HCT116 (cell line): ENCODE data around the gene LAIR1. TPM values are rescaled to one million over a fixed set of nuclear protein-coding genes. Genes with fewer than 3 reads are reported as not detected.

Source experiments
- ATAC-seq: fragments of 200-7000 bp; cut with Tn5 transposase; 2 replicates; pipeline ENCODE4 v1.9.1; 2020; ENCODE audit warnings: mild to moderate bottlenecking, moderate library complexity
- BruUV-seq: library from RNA; stranded (reverse); fragments of 400-500 nt; replicated peaks from 2 replicates; lab custom pipeline; 2021; lab: Mats Ljungman, UMichigan
- CTCF ChIA-PET: fragments of 300-600 bp; sonication (Branson Sonifier 250); formaldehyde crosslinking; loops from one replicate; lab custom pipeline; 2021; ENCODE audit warnings: antibody characterized with exemption; lab: Charles Lee
- POLR2A ChIA-PET: fragments of 300-600, 350-600 bp; sonication (Branson Sonifier 250); formaldehyde crosslinking; loops from one replicate; lab custom pipeline; 2021; ENCODE audit warnings: antibody characterized with exemption; lab: Charles Lee
- RAD21 ChIA-PET, 2 experiments: fragments of 300-600 bp; sonication (Branson Sonifier 250); formaldehyde crosslinking; loops; one replicate each; lab custom pipeline; 2023; ENCODE audit warnings: low total read pairs in 2 of 2; ENCODE audit not compliant: uncharacterized antibody in 2 of 2, unreplicated experiment in 2 of 2, low non-redundant PET in 1 of 2; lab: Charles Lee
- DNase-seq: peaks from one replicate; pipeline ENCODE4 v3.0.0-alpha.2; 2010; ENCODE audit warnings: low read depth, low spot score
- H2AFZ ChIP-seq: fragments of 200-600 bp; shearing (Covaris generic), sonication (generic); 2 replicates; pipeline ENCODE4 v1.6.1; 2017; ENCODE audit warnings: low read depth, mixed run types, mixed read lengths, antibody characterized with exemption, low read length; ENCODE audit not compliant: poor library complexity, severe bottlenecking
- H3K27ac ChIP-seq: 2 replicates; pipeline ENCODE4 v1.5.1; 2012; ENCODE audit warnings: low read depth, low read length
- H3K27me3 ChIP-seq: fragments of 200-600 bp; sonication (generic); 2 replicates; pipeline ENCODE4 v1.6.1; 2016; ENCODE audit warnings: mixed run types, low read length, mixed read lengths; ENCODE audit not compliant: insufficient read depth
- H3K36me3 ChIP-seq, 2 experiments: fragments of 200-500 bp in 1 of 2; fragments of 200-600 bp in 1 of 2; sonication (Bioruptor generic) in 1 of 2; sonication (generic) in 1 of 2; 2 replicates each; pipeline versions ENCODE4 v1.5.1 to v1.6.1; 2014 to 2016; ENCODE audit warnings: low read length in 2 of 2, inconsistent platforms in 1 of 2, mixed read lengths in 1 of 2, mixed run types in 1 of 2; ENCODE audit not compliant: insufficient read depth in 2 of 2, control insufficient read depth in 1 of 2
- H3K4me1 ChIP-seq, 2 experiments: fragments of 200-600 bp in 1 of 2; sonication (generic) in 1 of 2; 2 replicates each; pipeline versions ENCODE4 v1.5.1 to v1.6.1; 2012 to 2017; ENCODE audit warnings: low read length in 2 of 2, inconsistent platforms in 1 of 2, mild to moderate bottlenecking in 1 of 2, mixed read lengths in 1 of 2, mixed run types in 1 of 2, moderate library complexity in 1 of 2; ENCODE audit not compliant: insufficient read depth in 2 of 2, control insufficient read depth in 1 of 2
- H3K4me2 ChIP-seq: fragments of 200-600 bp; sonication (generic); 2 replicates; pipeline ENCODE4 v1.6.1; 2017; ENCODE audit warnings: mixed run types, low read length, mixed read lengths
- H3K4me3 ChIP-seq, 2 experiments: fragments of 200-600 bp in 1 of 2; sonication (generic) in 1 of 2; replicated peaks in 1 of 2; 2 replicates each; pipeline ENCODE4 v1.5.1; 2011 to 2016; ENCODE audit warnings: low read length in 2 of 2, control low read depth in 1 of 2, low read depth in 1 of 2, mild to moderate bottlenecking in 1 of 2, mixed read lengths in 1 of 2, mixed run types in 1 of 2
- H3K79me2 ChIP-seq: fragments of 200-600 bp; sonication (generic); 2 replicates; pipeline ENCODE4 v1.6.1; 2017; ENCODE audit warnings: mild to moderate bottlenecking, mixed run types, low read length, moderate library complexity, mixed read lengths; ENCODE audit not compliant: insufficient read depth
- H3K9ac ChIP-seq: fragments of 200-600 bp; sonication (generic); 2 replicates; pipeline ENCODE4 v1.6.1; 2016; ENCODE audit warnings: low read length, mixed read lengths
- H3K9me2 ChIP-seq: fragments of 200-600 bp; sonication (generic), shearing (Covaris generic); 2 replicates; pipeline ENCODE4 v1.6.1; 2017; ENCODE audit warnings: mixed run types, mild to moderate bottlenecking, moderate library complexity; ENCODE audit not compliant: insufficient read depth
- H3K9me3 ChIP-seq, 2 experiments: fragments of 200-500 bp in 1 of 2; fragments of 200-600 bp in 1 of 2; sonication (Bioruptor generic) in 1 of 2; sonication (generic) in 1 of 2; 2 replicates each; pipeline ENCODE4 v1.6.1; 2014 to 2017; ENCODE audit warnings: low read length in 2 of 2, mixed read lengths in 2 of 2, inconsistent platforms in 1 of 2, low read depth in 1 of 2, mild to moderate bottlenecking in 1 of 2, mixed run types in 1 of 2, moderate library complexity in 1 of 2; ENCODE audit not compliant: control insufficient read depth in 1 of 2, insufficient read depth in 1 of 2
- H4K20me1 ChIP-seq: fragments of 200-600 bp; sonication (generic), shearing (Covaris generic); 2 replicates; pipeline ENCODE4 v1.6.1; 2017; ENCODE audit warnings: mixed run types, mild to moderate bottlenecking, moderate library complexity; ENCODE audit not compliant: insufficient read depth
- CBX3 ChIP-seq: IDR thresholded peaks from 2 replicates; pipeline ENCODE4 v1.6.1; 2012; ENCODE audit warnings: low read depth
- ELF1 ChIP-seq: IDR thresholded peaks from 2 replicates; pipeline ENCODE4 v1.6.1; 2012; ENCODE audit warnings: low read depth, borderline replicate concordance
- FOSL1 ChIP-seq: IDR thresholded peaks from 2 replicates; pipeline ENCODE4 v1.6.1; 2012; ENCODE audit warnings: low read depth
- JUND ChIP-seq: IDR thresholded peaks from 2 replicates; pipeline ENCODE4 v1.6.1; 2012
- MAX ChIP-seq: IDR thresholded peaks from 2 replicates; pipeline ENCODE4 v1.6.1; 2012
- POLR2AphosphoS5 ChIP-seq: IDR thresholded peaks from 2 replicates; pipeline ENCODE4 v1.6.1; 2011; ENCODE audit warnings: mild to moderate bottlenecking, low read depth, low read length, moderate library complexity
- RAD21 ChIP-seq: IDR thresholded peaks from 2 replicates; pipeline ENCODE4 v1.6.1; 2012; ENCODE audit warnings: low read depth, mild to moderate bottlenecking
- SP1 ChIP-seq: IDR thresholded peaks from 2 replicates; pipeline ENCODE4 v1.6.1; 2012; ENCODE audit warnings: low read depth
- TCF7L2 ChIP-seq: IDR thresholded peaks from 2 replicates; pipeline ENCODE4 v1.7.0; 2011; ENCODE audit warnings: borderline replicate concordance, inconsistent platforms; ENCODE audit not compliant: insufficient read depth, insufficient read length; ENCODE audit errors: extremely low read depth
- YY1 ChIP-seq: IDR thresholded peaks from 2 replicates; pipeline ENCODE4 v1.6.1; 2011; ENCODE audit warnings: low read length, low read depth, moderate library complexity, mild to moderate bottlenecking; ENCODE audit not compliant: insufficient replicate concordance; ENCODE audit errors: extremely low read depth
- intact Hi-C: fragments of 100-400 bp; cut with micrococcal nuclease; formaldehyde crosslinking; loops from 2 replicates; pipeline ENCODE4 v1.10.0; 2022
- total RNA-seq: library from RNA; stranded (reverse); gene quantifications from one replicate; pipeline ENCODE4 v1.2.1, GENCODE V29; 2021; ENCODE audit not compliant: unreplicated experiment

Gene LAIR1
- total RNA-seq, 1 experiment from 2014 or later, result 0.89 TPM

GRCh38 chr19:54352546-54352945 is 12.2 kb downstream of the LAIR1 start:
- DNase-seq, result no peak
- POLR2A ChIA-PET, result no interaction called here
- Histone ChIP-seq H3K9me3 (no peaks in the 10 kb centered on the region), H3K4me3 (no peak overlapping the region), H3K79me2 (no peaks in the 10 kb centered on the region), H3K4me2 (no peak overlapping the region), H3K9ac (no peak overlapping the region), H4K20me1 (no peaks in the 10 kb centered on the region), H3K9me2 (no peaks in the 10 kb centered on the region), H3K4me1 (no peaks in the 10 kb centered on the region), H3K36me3 (no peaks in the 10 kb centered on the region), H3K27me3 (peaks cover 16% of the 10 kb centered on the region; the same call in 1 of the 2 replicates), H3K27ac (no peak overlapping the region), H2AFZ (no peak overlapping the region)
- intact Hi-C loops, result no loop called here
- no peak for ATAC-seq
- BruUV-seq, result no TSS peak
- RAD21 ChIA-PET, result interaction anchor here in 1 of 2 experiments (0.6 kb wide), 1 partner anchor 36 kb away, joined by 4 read pairs; no protein-coding TSS in a partner anchor
- CTCF ChIA-PET, result no interaction called here
- no peak for TF ChIP-seq ELF1

- intact Hi-C loops, result no loop called here
- Histone ChIP-seq H3K4me1 (no peaks in the 10 kb centered on the region), H3K4me3 (no peak overlapping the region), H3K9me3 (no peaks in the 10 kb centered on the region), H2AFZ (no peak overlapping the region), H3K36me3 (no peaks in the 10 kb centered on the region), H3K27me3 (peaks cover 16% of the 10 kb centered on the region; the same call in 1 of the 2 replicates), H4K20me1 (no peaks in the 10 kb centered on the region), H3K79me2 (no peaks in the 10 kb centered on the region), H3K9me2 (no peaks in the 10 kb centered on the region), H3K4me2 (no peak overlapping the region), H3K9ac (no peak overlapping the region), H3K27ac (no peak overlapping the region)
- ChIA-PET CTCF (no interaction called here), RAD21 (no interaction called here), POLR2A (no interaction called here)
- DNase-seq (no peak), ATAC-seq (no peak)
- TF ChIP-seq CBX3, result no peak
- no peak for TF ChIP-seq FOSL1
- TF ChIP-seq YY1, result no peak
- no peak for TF ChIP-seq TCF7L2
- TF ChIP-seq JUND, result no peak
- no peak for TF ChIP-seq POLR2AphosphoS5
- TF ChIP-seq MAX, result no peak
- TF ChIP-seq RAD21, result no peak
- no peak for TF ChIP-seq SP1
- no TSS peak for BruUV-seq
Observed at GRCh38 chr19:54352041-54352440, 12.7 kb downstream of the LAIR1 start.
